SK-N-SH treated with all-trans-retinoic acid at 6 μM for 48 hours (cell line): ENCODE results near the gene RASD2.
"Not testable (repeated sequence)": the region's sequence is repeated elsewhere in the genome, so short reads cannot be mapped to it uniquely, and the experiment has no call there.

Experiments used
- ESRRG ChIP-seq: fragments of 250-450 bp; sonication (Bioruptor Pico); IDR thresholded peaks from 2 replicates; pipeline ENCODE4 v1.6.1; 2021; ENCODE audit warnings: mild to moderate bottlenecking
- GLIS3 ChIP-seq: fragments of 250-450 bp; sonication (Bioruptor Pico); IDR thresholded peaks from 2 replicates; pipeline ENCODE4 v1.5.0; 2020; ENCODE audit warnings: mild to moderate bottlenecking, moderate library complexity
- TCF4 ChIP-seq: fragments of 250-450 bp; sonication (Bioruptor Pico); IDR thresholded peaks from 2 replicates; pipeline ENCODE4 v1.8.0; 2021; ENCODE audit warnings: mild to moderate bottlenecking, moderate library complexity, borderline replicate concordance
- TF ChIP-seq, protein P1 (sequence below): fragments of 250-450 bp; sonication (Bioruptor Pico); IDR thresholded peaks from 2 replicates; pipeline ENCODE4 v1.8.0; 2021; ENCODE audit warnings: low read depth, mild to moderate bottlenecking, moderate library complexity, borderline replicate concordance

GRCh38 chr22:35491061-35491907, 49.3 kb upstream of the RASD2 start:
- TF ChIP-seq, protein P1, sequence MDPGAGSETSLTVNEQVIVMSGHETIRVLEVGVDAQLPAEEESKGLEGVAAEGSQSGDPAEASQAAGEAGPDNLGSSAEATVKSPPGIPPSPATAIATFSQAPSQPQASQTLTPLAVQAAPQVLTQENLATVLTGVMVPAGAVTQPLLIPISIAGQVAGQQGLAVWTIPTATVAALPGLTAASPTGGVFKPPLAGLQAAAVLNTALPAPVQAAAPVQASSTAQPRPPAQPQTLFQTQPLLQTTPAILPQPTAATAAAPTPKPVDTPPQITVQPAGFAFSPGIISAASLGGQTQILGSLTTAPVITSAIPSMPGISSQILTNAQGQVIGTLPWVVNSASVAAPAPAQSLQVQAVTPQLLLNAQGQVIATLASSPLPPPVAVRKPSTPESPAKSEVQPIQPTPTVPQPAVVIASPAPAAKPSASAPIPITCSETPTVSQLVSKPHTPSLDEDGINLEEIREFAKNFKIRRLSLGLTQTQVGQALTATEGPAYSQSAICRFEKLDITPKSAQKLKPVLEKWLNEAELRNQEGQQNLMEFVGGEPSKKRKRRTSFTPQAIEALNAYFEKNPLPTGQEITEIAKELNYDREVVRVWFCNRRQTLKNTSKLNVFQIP (CRISPR knock-in tag) = not testable (repeated sequence)
- TF ChIP-seq TCF4, GLIS3, ESRRG: not testable (repeated sequence)
